Activated CD4-positive, alpha-beta T cell treated with anti-CD3 and anti-CD28 coated beads, Interleukin-2, amount 50 U/mL, for 16 hours (primary cell): ENCODE results near the gene CPVL.

Source experiments
- DNase-seq: peaks from one replicate; pipeline ENCODE4 v3.0.0-alpha.2; 2020

CPVL gene

GRCh38 chr7:28958980-28959347, 187.4 kb downstream of the CPVL start:
- no peak for DNase-seq

- no peak for DNase-seq
Measured at GRCh38 chr7:28958235-28958979, 187.9 kb downstream of the CPVL start, which contains the start of gene TRIL. TRIL (minus strand) TSS chr7:28958330; CDS start chr7:28958046, 284 bp downstream.

GRCh38 chr7:28957751-28958234, 188.5 kb downstream of the CPVL start:
- no peak for DNase-seq

GRCh38 chr7:28957064-28957750, 189.1 kb downstream of the CPVL start:
- no peak for DNase-seq

GRCh38 chr7:28956608-28957063, 189.7 kb downstream of the CPVL start:
- peak; percentile 21 for DNase-seq

GRCh38 chr7:28955718-28956607, 190.4 kb downstream of the CPVL start:
- peak; percentile 16 for DNase-seq

- no peak for DNase-seq
Measured at GRCh38 chr7:28955356-28955717, 191.0 kb downstream of the CPVL start.

GRCh38 chr7:28954946-28955345, 191.4 kb downstream of the CPVL start:
- no peak for DNase-seq

- DNase-seq: no peak
Measured at GRCh38 chr7:28954471-28954870, 191.9 kb downstream of the CPVL start.

- no peak for DNase-seq
Measured at GRCh38 chr7:28953633-28954032, 192.7 kb downstream of the CPVL start.
